Suprapubic skin (tissue), 3 donors: ENCODE results near the gene UBE2L3.

Source experiments
- CTCF ChIP-seq, 2 donors: fragments of 200-600 bp in 1 of 2; fragments of 450-650 bp in 1 of 2; sonication (generic) in 1 of 2; IDR thresholded peaks; one replicate each; pipeline ENCODE4 v1.5.1; 2016 to 2019; ENCODE audit warnings: antibody characterized with exemption in 2 of 2, mild to moderate bottlenecking in 1 of 2, moderate library complexity in 1 of 2
- POLR2A ChIP-seq, 2 donors: fragments of 450-650 bp; IDR thresholded peaks; one replicate each; pipeline ENCODE4 v1.6.1; 2017; ENCODE audit warnings: antibody characterized with exemption in 2 of 2, mild to moderate bottlenecking in 2 of 2, moderate library complexity in 2 of 2

GRCh38 chr22:21613553-21614233 lies 46.2 kb downstream of the UBE2L3 start:
- TF ChIP-seq CTCF (IDR thresholded peaks at IDR 0.05) (no peak), POLR2A (IDR thresholded peaks at IDR 0.05) (no peak)
